Skeletal muscle tissue (tissue), 4 donors: ENCODE data around the gene PPFIA1. TPM values are rescaled to one million over a fixed set of nuclear protein-coding genes. Genes with fewer than 3 reads are reported as not detected.
A peak's percentile ranks its signal among the peaks of the same experiment; 100 is the strongest.

Source experiments
- H3K27ac ChIP-seq: one replicate; pipeline ENCODE4 v1.7.0; 2013; ENCODE audit warnings: mild to moderate bottlenecking, low read depth, low read length, inconsistent platforms
- H3K27me3 ChIP-seq, 3 donors: one replicate each; pipeline ENCODE4 v1.7.0; 2013; ENCODE audit warnings: low read length in 3 of 3; ENCODE audit not compliant: control insufficient read depth in 3 of 3, insufficient read depth in 3 of 3
- H3K36me3 ChIP-seq, 3 donors: one replicate each; pipeline ENCODE4 v1.7.0; 2013; ENCODE audit warnings: low read length in 3 of 3; ENCODE audit not compliant: control insufficient read depth in 3 of 3, insufficient read depth in 3 of 3
- H3K4me1 ChIP-seq, 3 donors: one replicate each; pipeline ENCODE4 v1.7.0; 2013; ENCODE audit warnings: low read length in 3 of 3, mild to moderate bottlenecking in 3 of 3; ENCODE audit not compliant: control insufficient read depth in 3 of 3, insufficient read depth in 3 of 3
- H3K4me3 ChIP-seq, 3 donors: one replicate each; pipeline ENCODE4 v1.7.0; 2013; ENCODE audit warnings: low read length in 3 of 3
- H3K9ac ChIP-seq, 3 donors: one replicate each; pipeline ENCODE4 v1.7.0; 2013; ENCODE audit warnings: low read length in 3 of 3, mild to moderate bottlenecking in 3 of 3, moderate library complexity in 2 of 3, low read depth in 1 of 3
- H3K9me3 ChIP-seq, 3 donors: one replicate each; pipeline ENCODE4 v1.7.0; 2013; ENCODE audit warnings: low read length in 3 of 3; ENCODE audit not compliant: control insufficient read depth in 3 of 3
- total RNA-seq: library from RNA; depleted of rRNA; stranded (reverse); fragments of >200 nt; gene quantifications from one replicate; pipeline ENCODE4 v1.2.3, GENCODE V29; 2014
- donor health status: Osteomylitis.

The PPFIA1 gene
- total RNA-seq, result 25.6 TPM

GRCh38 chr11:70270104-70270876 lies at the start of gene PPFIA1:
TSS of gene PPFIA1 (plus strand) at chr11:70270690. CDS start at chr11:70272173, 1,483 bp downstream.
- no peaks in the 10 kb centered on the region for H3K9me3 ChIP-seq

DNA sequence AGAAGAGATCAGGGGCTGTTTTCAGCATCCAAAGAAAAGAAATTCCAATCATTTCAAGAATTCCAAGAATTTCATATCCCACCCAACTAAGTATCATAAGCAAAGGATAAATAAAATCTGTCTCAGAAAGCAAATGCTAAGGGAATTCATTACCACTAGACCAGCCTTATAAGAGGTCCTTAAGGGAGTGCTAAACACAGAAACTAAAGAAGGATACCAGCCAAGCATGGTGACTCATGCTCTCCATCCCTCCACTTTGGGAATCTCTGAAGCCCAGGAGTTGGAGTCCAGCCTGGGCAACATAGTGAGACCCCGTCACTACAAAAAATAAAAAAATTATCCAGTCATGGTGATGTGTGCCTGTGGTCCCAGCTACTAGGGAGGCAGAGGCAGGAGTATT lies 49.6 kb upstream of the PPFIA1 start:
- Histone ChIP-seq H3K9ac (no peak overlapping the region), H3K9me3 (no peaks in the 10 kb centered on the region), H3K27me3 (no peaks in the 10 kb centered on the region), H3K36me3 (no peaks in the 10 kb centered on the region), H3K27ac (no peak overlapping the region), H3K4me3 (no peak overlapping the region), H3K4me1 (peaks cover 0 to 4% (median 2%) of the 10 kb centered on the region in 3 donors)

More at GRCh38 chr11:70270104-70270876, at the start of gene PPFIA1:
- Histone ChIP-seq H3K9ac (peak within 1 kb of the TSS; percentile 85 to 94 (median 85)), H3K27ac (peak within 1 kb of the TSS; percentile 74), H3K4me3 (peak within 1 kb of the TSS; percentile 79 to 92 (median 83)), H3K27me3 (peaks cover 0 to 9% (median 6%) of the 10 kb centered on the region in 3 donors), H3K4me1 (peaks cover 19 to 30% (median 20%) of the 10 kb centered on the region in 3 donors), H3K36me3 (peaks cover 14 to 22% (median 21%) of the 10 kb centered on the region in 3 donors)

DNA sequence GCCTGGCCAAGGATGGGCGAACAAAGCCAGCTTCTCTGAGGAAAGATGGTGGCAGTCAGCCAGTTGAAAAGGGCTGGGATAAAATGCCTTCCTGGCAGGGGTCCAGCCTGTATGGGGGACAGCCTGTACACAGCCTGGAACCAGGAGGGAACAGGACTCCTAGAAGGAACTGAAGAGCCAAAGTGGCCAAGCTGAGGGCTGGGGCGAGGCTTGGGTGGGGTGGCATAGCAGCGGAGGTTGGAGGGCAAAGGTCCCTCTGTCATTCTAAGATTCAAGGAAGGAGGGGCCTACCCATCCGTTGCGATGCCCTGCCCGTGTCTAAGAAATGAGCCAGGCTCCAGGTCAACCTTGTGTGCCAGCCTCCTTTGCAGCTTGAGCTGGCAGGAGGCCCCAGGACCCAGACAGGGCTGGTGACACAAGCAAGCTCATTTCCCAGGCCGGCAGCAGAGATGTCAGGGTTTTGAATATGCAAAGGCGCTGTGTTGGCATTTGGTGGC lies 44.8 kb upstream of the PPFIA1 start:
- Histone ChIP-seq H3K27me3 (no peaks in the 10 kb centered on the region), H3K9ac (no peak overlapping the region), H3K4me1 (peaks cover 6 to 15% (median 8%) of the 10 kb centered on the region in 3 donors), H3K4me3 (no peak overlapping the region), H3K9me3 (no peaks in the 10 kb centered on the region), H3K27ac (no peak overlapping the region), H3K36me3 (no peaks in the 10 kb centered on the region)

GRCh38 chr11:70226183-70226582 lies 44.3 kb upstream of the PPFIA1 start:
- no peak overlapping the region for H3K27ac ChIP-seq
- H3K4me3 ChIP-seq, result no peak overlapping the region
- no peaks in the 10 kb centered on the region for H3K36me3 ChIP-seq
- peaks cover 10 to 20% (median 12%) of the 10 kb centered on the region in 3 donors for H3K4me1 ChIP-seq
- no peaks in the 10 kb centered on the region for H3K27me3 ChIP-seq
- H3K9ac ChIP-seq, result no peak overlapping the region
- H3K9me3 ChIP-seq, result no peaks in the 10 kb centered on the region

GRCh38 chr11:70226967-70227366 lies 43.5 kb upstream of the PPFIA1 start:
- no peak overlapping the region for H3K4me3 ChIP-seq
- H3K27me3 ChIP-seq, result no peaks in the 10 kb centered on the region
- peaks cover 11 to 26% (median 18%) of the 10 kb centered on the region in 3 donors for H3K4me1 ChIP-seq
- no peaks in the 10 kb centered on the region for H3K36me3 ChIP-seq
- H3K9ac ChIP-seq, result no peak overlapping the region
- H3K27ac ChIP-seq, result no peak overlapping the region
- no peaks in the 10 kb centered on the region for H3K9me3 ChIP-seq

GRCh38 chr11:70229737-70230136 lies 40.8 kb upstream of the PPFIA1 start:
- H3K27ac ChIP-seq, result no peak overlapping the region
- H3K36me3 ChIP-seq, result no peaks in the 10 kb centered on the region
- H3K9ac ChIP-seq, result no peak overlapping the region
- peaks cover 0 to 5% (median 0%) of the 10 kb centered on the region in 3 donors for H3K27me3 ChIP-seq
- H3K4me3 ChIP-seq, result no peak overlapping the region
- no peaks in the 10 kb centered on the region for H3K9me3 ChIP-seq
- H3K4me1 ChIP-seq, result peaks cover 11 to 26% (median 18%) of the 10 kb centered on the region in 3 donors

DNA sequence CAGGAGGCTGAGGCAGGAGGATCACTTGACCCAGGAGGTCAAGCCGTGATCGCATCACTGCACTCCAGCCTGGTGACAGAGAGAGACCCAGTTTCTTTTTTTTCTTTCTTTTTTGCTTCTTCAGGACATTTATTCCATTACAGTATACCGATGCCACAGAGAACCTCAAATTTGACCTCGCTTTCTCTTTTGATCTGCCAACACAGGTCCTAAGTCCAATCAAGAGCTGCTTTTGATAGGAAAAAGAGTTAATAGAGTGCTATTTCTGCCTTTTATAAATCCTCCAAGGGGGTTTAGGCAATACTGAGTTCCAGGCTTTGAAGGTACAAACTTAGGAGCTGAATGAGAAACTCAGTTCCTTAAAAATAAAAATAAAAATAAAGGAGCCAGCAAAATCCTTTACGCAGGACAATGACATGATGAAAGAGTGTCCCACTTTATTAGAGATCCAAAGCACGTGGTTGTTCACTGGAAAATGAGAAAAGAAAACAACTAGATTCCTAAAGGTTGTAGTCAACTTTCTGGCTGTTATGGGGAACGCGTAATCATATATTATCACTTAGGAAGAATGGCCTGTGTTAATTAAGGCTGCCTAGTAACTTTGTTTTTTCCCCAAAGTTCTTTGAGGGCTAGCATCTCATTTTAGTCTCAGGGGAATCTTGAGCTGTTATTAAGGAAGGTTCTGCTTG lies 40.2 kb upstream of the PPFIA1 start:
- Histone ChIP-seq H3K4me1 (peaks cover 11 to 26% (median 18%) of the 10 kb centered on the region in 3 donors), H3K36me3 (no peaks in the 10 kb centered on the region), H3K4me3 (peak overlapping the region in 1 of 3 donors; percentile 60), H3K9me3 (no peaks in the 10 kb centered on the region), H3K9ac (peak overlapping the region in 2 of 3 donors; percentile 54 to 66), H3K27ac (peak overlapping the region; percentile 73), H3K27me3 (peaks cover 0 to 5% (median 0%) of the 10 kb centered on the region in 3 donors)

GRCh38 chr11:70230840-70231710 lies 39.4 kb upstream of the PPFIA1 start:
- peaks cover 11 to 20% (median 15%) of the 10 kb centered on the region in 3 donors for H3K4me1 ChIP-seq
- no peaks in the 10 kb centered on the region for H3K36me3 ChIP-seq
- peak overlapping the region; percentile 38 to 60 (median 42) for H3K4me3 ChIP-seq
- H3K27ac ChIP-seq, result peak overlapping the region; percentile 73
- peaks cover 0 to 5% (median 0%) of the 10 kb centered on the region in 3 donors for H3K27me3 ChIP-seq
- no peaks in the 10 kb centered on the region for H3K9me3 ChIP-seq
- H3K9ac ChIP-seq, result peak overlapping the region in 2 of 3 donors; percentile 54 to 66

DNA sequence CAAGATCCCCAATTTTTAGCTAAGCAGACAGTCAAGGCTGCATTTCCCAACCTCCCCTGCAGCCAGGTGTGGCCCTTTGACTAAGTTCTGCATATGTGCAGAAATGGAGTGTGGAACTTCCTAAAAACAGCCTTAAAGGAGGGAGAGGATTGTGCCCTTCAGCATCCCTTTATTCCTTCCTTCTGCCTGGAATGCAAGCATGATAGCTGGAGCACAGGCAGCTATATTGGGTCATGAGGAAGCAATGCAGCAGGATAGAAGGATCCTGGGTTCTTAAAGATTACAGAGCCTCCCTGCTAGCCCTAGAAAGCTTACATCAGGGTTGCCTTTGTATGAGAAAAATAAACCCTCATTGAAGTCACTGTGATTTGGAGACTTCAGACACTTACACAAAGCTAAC lies 37.5 kb upstream of the PPFIA1 start:
- no peaks in the 10 kb centered on the region for H3K9me3 ChIP-seq
- no peak overlapping the region for H3K4me3 ChIP-seq
- H3K27me3 ChIP-seq, result peaks cover 0 to 5% (median 0%) of the 10 kb centered on the region in 3 donors
- H3K27ac ChIP-seq, result no peak overlapping the region
- no peaks in the 10 kb centered on the region for H3K36me3 ChIP-seq
- peaks cover 8 to 13% (median 12%) of the 10 kb centered on the region in 3 donors for H3K4me1 ChIP-seq
- H3K9ac ChIP-seq, result no peak overlapping the region
